GM21360 (cell line): ENCODE measurements around the gene MRPL57.
"Not testable (repeated sequence)": the region's sequence is repeated elsewhere in the genome, so short reads cannot be mapped to it uniquely, and the experiment has no call there.

Source experiments
- ATAC-seq: cut with Tn5 transposase; IDR thresholded peaks from one replicate; pipeline ENCODE4 v1.9.1; 2021; ENCODE audit warnings: mild to moderate bottlenecking, moderate library complexity; ENCODE audit not compliant: unreplicated experiment

MRPL57 gene

GRCh38 chr13:21176215-21176981 is at the start of gene MRPL57, which contains the start of gene SKA3:
TSS of gene MRPL57 (plus strand) at chr13:21176658. CDS start at chr13:21176917, 259 bp downstream.
TSS of gene SKA3 (minus strand) at chr13:21176552. CDS start at chr13:21176477, 75 bp downstream.
- peak; percentile 92 for ATAC-seq

- ATAC-seq: no peak
Measured at GRCh38 chr13:21130116-21130515, 46.3 kb upstream of the MRPL57 start.

GRCh38 chr13:21133077-21133476 is 43.4 kb upstream of the MRPL57 start:
- no peak for ATAC-seq

GRCh38 chr13:21134475-21134874 is 42.0 kb upstream of the MRPL57 start:
- ATAC-seq: no peak

GRCh38 chr13:21135833-21136232 is 40.6 kb upstream of the MRPL57 start:
- not testable (repeated sequence) for ATAC-seq

DNA sequence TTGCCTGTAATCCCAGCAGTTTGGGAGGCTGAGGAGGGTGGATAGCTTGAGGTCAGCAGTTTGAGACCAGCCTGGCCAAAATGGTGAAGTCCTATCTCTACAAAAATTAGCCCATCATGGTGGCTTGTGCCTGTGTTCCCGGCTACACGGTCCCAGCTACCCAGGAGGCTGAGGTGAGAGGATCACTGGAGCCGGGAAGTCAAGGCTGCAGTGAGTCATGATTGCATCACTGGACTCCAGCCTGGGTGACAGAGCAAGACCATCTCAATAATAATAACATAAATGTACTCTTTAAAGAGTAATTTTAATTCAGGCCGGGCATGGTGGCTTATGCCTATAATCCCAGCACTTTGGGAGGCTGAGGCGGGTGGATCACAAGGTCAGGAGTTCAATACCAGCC is 38.8 kb upstream of the MRPL57 start:
- ATAC-seq: no peak

DNA sequence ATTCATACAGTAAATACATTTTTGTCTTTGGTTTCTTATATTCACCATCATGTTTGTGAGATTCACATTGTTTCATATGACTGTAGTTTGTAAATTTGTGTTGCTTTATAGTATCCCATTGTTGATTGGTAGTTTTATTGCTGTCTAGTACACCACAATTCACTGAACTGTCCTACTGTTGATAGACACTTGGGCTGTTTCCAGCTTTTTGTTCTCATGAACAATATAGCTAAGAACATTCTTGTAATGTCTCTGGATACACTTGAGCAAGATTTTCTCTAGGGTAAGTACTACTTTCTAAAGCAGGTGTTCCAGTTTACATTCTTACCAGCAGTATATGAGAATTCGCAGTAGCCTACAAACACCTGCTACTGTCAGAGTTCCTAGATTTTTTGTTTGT is 37.9 kb upstream of the MRPL57 start:
- ATAC-seq: no peak

GRCh38 chr13:21139374-21139773 is 37.1 kb upstream of the MRPL57 start:
- no peak for ATAC-seq

DNA sequence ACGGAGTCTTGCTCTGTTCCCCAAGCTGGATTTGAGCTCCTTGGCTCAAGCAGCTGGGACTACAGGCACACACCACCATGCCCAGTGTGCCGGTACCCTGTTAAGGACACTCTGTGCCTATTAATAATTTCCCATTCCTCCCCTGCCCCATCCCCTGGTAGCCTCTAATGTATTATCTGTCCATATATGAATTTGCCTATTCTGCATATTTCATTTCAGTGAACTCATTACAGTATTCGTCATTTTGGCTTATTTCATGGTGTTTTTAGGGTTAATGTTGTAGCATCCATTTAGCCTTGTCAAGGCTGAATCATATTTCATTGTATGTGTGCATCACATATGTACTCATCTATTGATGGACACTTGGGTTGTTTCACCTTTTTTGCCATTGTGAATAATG is 33.7 kb upstream of the MRPL57 start:
- ATAC-seq: no peak

GRCh38 chr13:21147827-21148226 is 28.6 kb upstream of the MRPL57 start:
- no peak for ATAC-seq

GRCh38 chr13:21148557-21149258 is 27.8 kb upstream of the MRPL57 start:
- no peak for ATAC-seq

DNA sequence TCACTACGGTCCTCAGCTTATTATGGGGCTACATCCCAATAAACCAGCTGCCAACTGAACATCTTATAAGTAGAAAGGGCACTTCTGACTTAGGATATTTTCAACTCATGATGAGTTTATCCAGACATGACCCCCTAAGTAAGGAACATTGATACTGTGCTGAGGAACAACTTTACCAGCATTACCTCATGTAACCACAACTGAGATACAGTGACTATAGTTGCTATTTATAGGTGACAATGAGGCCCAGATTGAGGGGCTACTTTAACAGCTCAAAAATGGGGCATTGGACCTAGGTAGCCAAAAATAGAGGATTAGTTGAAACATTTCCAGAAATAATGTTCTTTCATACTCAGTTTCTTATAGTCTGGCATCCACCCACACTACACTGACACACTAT is 26.9 kb upstream of the MRPL57 start:
- no peak for ATAC-seq

DNA sequence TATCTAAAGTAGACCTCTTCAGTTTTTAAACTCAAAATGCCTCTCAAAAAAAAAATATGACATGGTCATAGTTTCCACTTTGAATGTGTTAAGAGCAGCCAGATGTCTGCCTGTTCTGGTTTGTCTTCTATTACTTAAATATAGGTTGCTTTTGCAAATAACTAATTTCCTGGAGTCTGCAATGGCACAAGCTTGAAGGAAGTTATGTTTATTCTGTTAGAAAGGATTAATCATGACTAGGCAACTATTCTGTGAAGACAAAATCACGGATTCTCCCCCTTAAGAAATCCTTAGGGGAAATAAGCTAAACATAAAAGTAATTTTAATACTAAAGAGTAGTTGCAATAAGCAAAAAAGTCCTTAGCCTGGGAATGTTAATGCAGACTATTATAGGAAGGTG is 26.4 kb upstream of the MRPL57 start:
- ATAC-seq: no peak

DNA sequence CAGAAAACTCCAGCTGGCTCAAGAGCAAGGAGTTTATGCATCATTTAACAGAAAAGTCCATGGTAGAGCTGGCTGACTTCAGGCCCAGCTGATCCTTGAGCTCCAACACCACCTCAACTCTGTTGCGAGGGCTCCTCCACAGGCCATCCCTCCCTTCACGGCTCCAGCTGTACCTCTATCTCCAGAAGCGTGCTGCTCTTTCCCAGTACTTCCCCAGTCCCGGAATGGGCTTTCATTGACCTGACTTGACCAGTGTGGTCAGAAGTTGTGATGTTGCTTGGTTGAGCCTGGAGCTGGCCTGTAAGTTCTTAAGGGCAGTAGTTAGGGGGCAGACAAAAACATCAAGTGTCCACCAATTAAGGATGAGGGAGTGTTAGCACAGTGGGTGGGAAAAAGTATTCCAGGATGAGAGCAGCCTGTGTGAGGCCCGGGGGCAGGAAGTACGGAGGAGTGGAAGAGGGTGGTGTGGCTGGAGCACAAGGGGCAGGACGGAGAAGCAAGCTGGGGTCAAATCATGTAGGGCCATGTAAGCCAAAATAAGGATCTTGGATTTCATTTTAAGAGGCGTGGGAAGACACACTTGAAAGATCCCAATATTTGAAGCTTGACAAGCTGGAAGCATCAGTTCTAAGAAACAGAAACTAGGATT is 24.1 kb upstream of the MRPL57 start:
- ATAC-seq: no peak

GRCh38 chr13:21164631-21165030 is 11.8 kb upstream of the MRPL57 start:
- ATAC-seq: no peak

GRCh38 chr13:21165606-21166005 is 10.9 kb upstream of the MRPL57 start:
- ATAC-seq: not testable (repeated sequence)

GRCh38 chr13:21171420-21171819 is 5.0 kb upstream of the MRPL57 start:
- no peak for ATAC-seq

- ATAC-seq: not testable (repeated sequence)
Measured at GRCh38 chr13:21173767-21174166, 2.7 kb upstream of the MRPL57 start.

DNA sequence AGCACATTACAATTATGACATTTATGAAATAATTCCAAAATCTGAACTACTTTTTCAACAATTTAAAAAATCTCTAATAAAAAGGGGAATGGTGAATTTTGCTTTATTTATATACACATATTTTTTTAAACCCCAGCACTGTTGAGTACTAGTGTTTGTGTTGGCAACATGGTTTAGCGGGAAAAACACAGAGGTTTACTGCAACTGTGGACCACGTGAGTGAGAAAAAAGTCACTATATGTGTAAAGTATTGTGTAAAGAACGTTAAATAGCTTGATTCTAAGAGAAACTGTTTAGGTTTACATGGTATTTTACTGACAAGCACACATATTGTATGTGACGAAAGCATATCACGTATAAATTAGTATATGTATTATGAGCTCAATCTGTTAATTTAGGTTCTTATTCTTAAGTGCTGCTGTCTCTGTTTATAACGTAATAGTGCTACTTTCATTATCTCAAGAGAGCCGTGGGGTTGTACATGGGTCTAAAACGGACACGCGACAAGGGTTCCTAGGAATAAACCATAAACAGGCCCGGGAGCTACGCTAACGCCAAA is 723 bp upstream of the MRPL57 start:
- ATAC-seq: no peak

DNA sequence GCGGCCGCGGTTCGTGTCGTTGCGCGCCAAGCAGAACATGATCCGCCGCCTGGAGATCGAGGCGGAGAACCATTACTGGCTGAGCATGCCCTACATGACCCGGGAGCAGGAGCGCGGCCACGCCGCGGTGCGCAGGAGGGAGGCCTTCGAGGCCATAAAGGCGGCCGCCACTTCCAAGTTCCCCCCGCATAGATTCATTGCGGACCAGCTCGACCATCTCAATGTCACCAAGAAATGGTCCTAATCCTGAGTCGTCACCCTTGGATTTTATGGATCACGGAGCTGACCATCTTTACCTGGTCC is 475 bp downstream of the MRPL57 start:
- ATAC-seq: peak; percentile 24

- ATAC-seq: no peak
Measured at GRCh38 chr13:21181671-21182070, 5.2 kb downstream of the MRPL57 start.

GRCh38 chr13:21186410-21186809 is 10.0 kb downstream of the MRPL57 start:
- not testable (repeated sequence) for ATAC-seq
